ENCODE results near the gene PRPF40A. TPM values are rescaled to one million over a fixed set of nuclear protein-coding genes. Genes with fewer than 3 reads are reported as not detected.

PRPF40A gene
- total and polyA plus RNA-seq, 2 donors (not counting 1 experiment from before 2014, with no cell fraction given), result 91.7 to 105 TPM

GRCh38 chr2:152720794-152721193 is 3.5 kb upstream of the PRPF40A start:
- Histone ChIP-seq H4K20me1 (ENCODE audit: control insufficient read depth, extremely low read depth, insufficient read depth, low read length) (no peaks in the 10 kb centered on the region), H3K4me2 (ENCODE audit: extremely low read depth, insufficient read depth, low read length) (peak overlapping the region; percentile 42), H3K79me2 (ENCODE audit: control insufficient read depth, insufficient read depth, low read length) (peaks cover 54% of the 10 kb centered on the region), H3K36me3 (ENCODE audit: control insufficient read depth, insufficient read depth, low read length) (no peaks in the 10 kb centered on the region), H3K4me3 (replicated peaks in 1 of 4; ENCODE audit: control extremely low read depth in 1 of 4, insufficient read depth in 1 of 4, low read depth in 3 of 4, low read length in 4 of 4) (no peak overlapping the region), H3K9ac (ENCODE audit: insufficient read depth, low read length) (no peak overlapping the region), H3K9me3 (ENCODE audit: control insufficient read depth, insufficient read depth, low read depth, low read length) (no peaks in the 10 kb centered on the region), H2AFZ (ENCODE audit: low read length) (no peak overlapping the region), H3K4me1 (ENCODE audit: control insufficient read depth, extremely low read depth, insufficient read depth, low read length) (no peaks in the 10 kb centered on the region), H3K27me3 (ENCODE audit: control insufficient read depth, insufficient read depth, low read length) (no peaks in the 10 kb centered on the region), H3K27ac (ENCODE audit: insufficient read depth, low read length) (no peak overlapping the region)
- TF ChIP-seq EZH2 (IDR thresholded peaks at IDR 0.05; ENCODE audit: low read length, missing control alignments), result no peak
- no peak for TF ChIP-seq CTCF (conservative IDR thresholded peaks at IDR 0.05 in 1 of 2, IDR thresholded peaks at IDR 0.05 in 1 of 2; ENCODE audit: low read depth in 1 of 2, low read length in 2 of 2)
- no peak for DNase-seq (ENCODE audit: low read depth in 2 of 2)

DNA sequence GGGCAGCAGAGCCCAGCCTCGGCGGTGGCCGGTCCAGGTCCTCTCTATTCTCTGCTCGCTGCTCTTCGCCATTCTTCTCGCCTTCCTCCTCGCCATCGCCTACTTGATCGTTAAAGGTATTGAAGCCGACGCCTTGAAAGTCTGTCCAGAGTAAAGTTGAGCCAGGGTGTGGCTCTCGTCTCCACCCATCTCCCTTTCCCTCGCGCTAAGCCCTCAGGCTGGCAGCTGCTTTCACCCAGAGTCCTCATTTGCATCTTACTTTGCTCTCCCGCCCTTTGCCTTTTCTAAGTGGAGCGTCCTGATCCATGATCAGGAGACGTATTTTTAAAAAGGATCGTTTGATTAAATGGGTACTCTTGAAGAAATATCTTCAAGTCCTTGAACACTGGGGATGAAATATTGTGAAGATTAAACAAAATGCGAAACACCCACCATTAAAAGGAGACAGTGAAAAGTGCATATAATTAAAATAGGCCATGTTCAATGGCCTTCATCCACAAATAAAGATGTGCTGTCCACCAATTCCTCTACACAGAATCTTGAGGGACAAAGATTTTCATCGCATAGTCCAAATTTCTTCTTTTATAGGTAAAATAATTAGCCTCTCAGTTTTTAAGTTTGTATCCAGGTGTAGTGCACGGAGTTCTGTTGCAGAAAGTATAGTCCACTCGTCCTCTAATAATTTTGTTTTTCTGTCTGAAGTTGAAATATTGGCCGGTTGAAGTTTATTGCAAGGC is 1.8 kb upstream of the PRPF40A start:
- Histone ChIP-seq H3K36me3 (ENCODE audit: control insufficient read depth, insufficient read depth, low read length) (no peaks in the 10 kb centered on the region), H3K9me3 (ENCODE audit: control insufficient read depth, insufficient read depth, low read depth, low read length) (no peaks in the 10 kb centered on the region), H3K9ac (ENCODE audit: insufficient read depth, low read length) (peak overlapping the region; percentile 97), H3K4me1 (ENCODE audit: control insufficient read depth, extremely low read depth, insufficient read depth, low read length) (no peaks in the 10 kb centered on the region), H4K20me1 (ENCODE audit: control insufficient read depth, extremely low read depth, insufficient read depth, low read length) (no peaks in the 10 kb centered on the region), H3K27me3 (ENCODE audit: control insufficient read depth, insufficient read depth, low read length) (no peaks in the 10 kb centered on the region), H2AFZ (ENCODE audit: low read length) (peak overlapping the region; percentile 82), H3K4me2 (ENCODE audit: extremely low read depth, insufficient read depth, low read length) (peak overlapping the region; percentile 42), H3K79me2 (ENCODE audit: control insufficient read depth, insufficient read depth, low read length) (peaks cover 66% of the 10 kb centered on the region), H3K27ac (ENCODE audit: insufficient read depth, low read length) (peak overlapping the region; percentile 99), H3K4me3 (replicated peaks in 1 of 4; ENCODE audit: control extremely low read depth in 1 of 4, insufficient read depth in 1 of 4, low read depth in 3 of 4, low read length in 4 of 4) (peak overlapping the region; percentile 92 to 95 (median 94))
- no peak for TF ChIP-seq CTCF (conservative IDR thresholded peaks at IDR 0.05 in 1 of 2, IDR thresholded peaks at IDR 0.05 in 1 of 2; ENCODE audit: low read depth in 1 of 2, low read length in 2 of 2)
- no peak for TF ChIP-seq EZH2 (IDR thresholded peaks at IDR 0.05; ENCODE audit: low read length, missing control alignments)
- peak; percentile 30 to 38 for DNase-seq (ENCODE audit: low read depth in 2 of 2)

DNA sequence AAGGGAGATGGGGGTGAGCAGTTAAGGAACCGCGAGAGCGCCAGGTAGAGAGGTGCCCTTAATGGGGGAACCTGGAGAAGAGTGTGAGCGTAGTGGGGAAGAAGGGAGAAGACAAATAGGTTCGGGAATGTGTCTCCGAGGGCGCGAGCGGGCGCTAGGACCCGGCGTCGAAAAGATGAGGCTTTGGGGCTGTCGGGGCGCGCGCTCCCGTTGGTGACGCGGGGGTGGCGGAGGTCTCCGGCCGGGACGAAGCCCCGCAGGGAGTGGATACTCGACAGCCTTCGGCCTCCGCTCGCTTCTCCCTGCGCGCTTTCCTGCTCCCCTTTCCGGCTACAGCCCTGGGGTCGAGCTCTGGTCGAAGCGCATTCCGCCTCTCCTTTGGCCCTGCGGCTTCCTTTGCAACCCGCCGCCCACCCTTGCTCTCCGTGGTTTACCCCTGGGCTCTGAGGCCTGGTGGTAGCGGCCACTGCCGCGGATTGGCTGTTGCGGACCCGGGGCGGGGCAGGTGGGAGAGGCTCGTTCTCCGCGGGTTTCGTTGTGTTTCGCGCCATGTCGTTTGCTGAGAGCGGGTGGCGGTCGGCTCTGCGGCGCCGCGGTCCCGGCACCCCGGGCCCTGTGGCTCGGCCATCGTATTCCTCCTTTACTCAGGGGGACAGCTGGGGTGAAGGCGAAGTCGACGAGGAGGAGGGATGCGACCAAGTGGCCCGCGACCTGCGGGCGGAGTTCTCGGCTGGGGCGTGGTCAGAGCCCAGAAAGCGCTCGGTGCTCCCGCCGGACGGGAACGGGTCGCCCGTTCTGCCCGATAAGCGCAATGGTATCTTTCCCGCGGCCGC is 1.0 kb upstream of the PRPF40A start, which contains the start of gene ARL6IP6:
TSS of gene ARL6IP6 (plus strand) at position 545 of the 833 bp plus-strand sequence. CDS start at position 550, 5 bp downstream.
- no peaks in the 10 kb centered on the region for H3K4me1 ChIP-seq (ENCODE audit: control insufficient read depth, extremely low read depth, insufficient read depth, low read length)
- peak; percentile 88 to 91 for DNase-seq (ENCODE audit: low read depth in 2 of 2)
- H3K27me3 ChIP-seq (ENCODE audit: control insufficient read depth, insufficient read depth, low read length), result no peaks in the 10 kb centered on the region
- peak within 1 kb of the TSS; percentile 92 to 95 (median 94) for H3K4me3 ChIP-seq (replicated peaks in 1 of 4; ENCODE audit: control extremely low read depth in 1 of 4, insufficient read depth in 1 of 4, low read depth in 3 of 4, low read length in 4 of 4)
- H2AFZ ChIP-seq (ENCODE audit: low read length), result peak within 1 kb of the TSS; percentile 99
- H3K27ac ChIP-seq (ENCODE audit: insufficient read depth, low read length), result peak within 1 kb of the TSS; percentile 99
- peak within 1 kb of the TSS; percentile 97 for H3K9ac ChIP-seq (ENCODE audit: insufficient read depth, low read length)
- no peak for TF ChIP-seq EZH2 (IDR thresholded peaks at IDR 0.05; ENCODE audit: low read length, missing control alignments)
- no peak for TF ChIP-seq CTCF (conservative IDR thresholded peaks at IDR 0.05 in 1 of 2, IDR thresholded peaks at IDR 0.05 in 1 of 2; ENCODE audit: low read depth in 1 of 2, low read length in 2 of 2)
- no peaks in the 10 kb centered on the region for H4K20me1 ChIP-seq (ENCODE audit: control insufficient read depth, extremely low read depth, insufficient read depth, low read length)
- peaks cover 72% of the 10 kb centered on the region for H3K79me2 ChIP-seq (ENCODE audit: control insufficient read depth, insufficient read depth, low read length)
- peak within 1 kb of the TSS; percentile 75 for H3K4me2 ChIP-seq (ENCODE audit: extremely low read depth, insufficient read depth, low read length)
- no peaks in the 10 kb centered on the region for H3K9me3 ChIP-seq (ENCODE audit: control insufficient read depth, insufficient read depth, low read depth, low read length)
- H3K36me3 ChIP-seq (ENCODE audit: control insufficient read depth, insufficient read depth, low read length), result no peaks in the 10 kb centered on the region
